Measurements from ENCODE around the gene SIRPA. TPM values are rescaled to one million over a fixed set of nuclear protein-coding genes. Genes with fewer than 3 reads are reported as not detected.

Gene SIRPA
- total RNA-seq, 4 donors from 2014 or later, result 9.0 to 46.6 (median 18.6) TPM

GRCh38 chr20:1928782-1929181 lies 33.6 kb downstream of the SIRPA start:
- H3K4me1 ChIP-seq, result peaks cover 0 to 4% (median 0%) of the 10 kb centered on the region in 4 donors
- WGBS, 2 donors (ENCODE audit: low coverage in 1 of 2), result 87 to 88% methylated on average over 3 to 7 of the region's 7 CpGs
- H3K4me3 ChIP-seq, result no peak overlapping the region
- DNase-seq, result no peak
- intact Hi-C loops (cut with DNase I; ENCODE audit: low total_unique reads), result no loop called here
- no peak overlapping the region for H3K27ac ChIP-seq
- H3K27me3 ChIP-seq, result no peaks in the 10 kb centered on the region
- in situ Hi-C loops (cut with MboI; ENCODE audit: low pct_ligation_motif_present in 1 of 4, low pct_unique_long_range_greater_than_20kb in 1 of 4, low sequenced_read_pairs in 3 of 4), result no loop called here
- no peaks in the 10 kb centered on the region for H3K9me3 ChIP-seq
- H3K36me3 ChIP-seq, result no peaks in the 10 kb centered on the region
- TF ChIP-seq POLR2A (IDR thresholded peaks at IDR 0.05) (no peak), POLR2AphosphoS5 (IDR thresholded peaks at IDR 0.05) (no peak), EP300 (IDR thresholded peaks at IDR 0.05; ENCODE audit: low read depth) (no peak), CTCF (IDR thresholded peaks at IDR 0.05) (no peak)

- H3K4me3 ChIP-seq, result no peak overlapping the region
- DNase-seq, result no peak
- in situ Hi-C loops (cut with MboI; ENCODE audit: low pct_ligation_motif_present in 1 of 4, low pct_unique_long_range_greater_than_20kb in 1 of 4, low sequenced_read_pairs in 3 of 4), result no loop called here
- no peak overlapping the region for H3K27ac ChIP-seq
- TF ChIP-seq POLR2AphosphoS5 (IDR thresholded peaks at IDR 0.05), result no peak
- no peak for TF ChIP-seq POLR2A (IDR thresholded peaks at IDR 0.05)
- no peak for TF ChIP-seq EP300 (IDR thresholded peaks at IDR 0.05; ENCODE audit: low read depth)
- TF ChIP-seq CTCF (IDR thresholded peaks at IDR 0.05), result no peak
- H3K36me3 ChIP-seq, result no peaks in the 10 kb centered on the region
- no peaks in the 10 kb centered on the region for H3K27me3 ChIP-seq
- H3K9me3 ChIP-seq, result no peaks in the 10 kb centered on the region
- H3K4me1 ChIP-seq, result peaks cover 0 to 4% (median 0%) of the 10 kb centered on the region in 4 donors
- intact Hi-C loops (cut with DNase I; ENCODE audit: low total_unique reads), result no loop called here
- 52 to 83% methylated on average over 1 to 3 of the region's 3 CpGs for WGBS, 2 donors (ENCODE audit: low coverage in 1 of 2)
Measured at GRCh38 chr20:1929460-1929859, 34.3 kb downstream of the SIRPA start.

GRCh38 chr20:1930165-1930564 lies 35.0 kb downstream of the SIRPA start:
- Histone ChIP-seq H3K4me1 (peaks cover 0 to 6% (median under 1%) of the 10 kb centered on the region in 4 donors), H3K4me3 (no peak overlapping the region), H3K9me3 (no peaks in the 10 kb centered on the region), H3K27ac (no peak overlapping the region), H3K27me3 (no peaks in the 10 kb centered on the region), H3K36me3 (no peaks in the 10 kb centered on the region)
- WGBS, 2 donors (ENCODE audit: low coverage in 1 of 2), result 38 to 71% methylated on average over 1 to 6 of the region's 6 CpGs
- DNase-seq, result no peak
- in situ Hi-C loops (cut with MboI; ENCODE audit: low pct_ligation_motif_present in 1 of 4, low pct_unique_long_range_greater_than_20kb in 1 of 4, low sequenced_read_pairs in 3 of 4), result no loop called here
- TF ChIP-seq POLR2AphosphoS5 (IDR thresholded peaks at IDR 0.05), result no peak
- no peak for TF ChIP-seq CTCF (IDR thresholded peaks at IDR 0.05)
- TF ChIP-seq EP300 (IDR thresholded peaks at IDR 0.05; ENCODE audit: low read depth), result no peak
- intact Hi-C loops (cut with DNase I; ENCODE audit: low total_unique reads), result no loop called here

- in situ Hi-C loops (cut with MboI; ENCODE audit: low pct_ligation_motif_present in 1 of 4, low pct_unique_long_range_greater_than_20kb in 1 of 4, low sequenced_read_pairs in 3 of 4), result no loop called here
- no peak for TF ChIP-seq CTCF (IDR thresholded peaks at IDR 0.05)
- no peak for TF ChIP-seq EP300 (IDR thresholded peaks at IDR 0.05; ENCODE audit: low read depth)
- TF ChIP-seq POLR2AphosphoS5 (IDR thresholded peaks at IDR 0.05), result no peak
- no peak overlapping the region for H3K4me3 ChIP-seq
- H3K9me3 ChIP-seq, result no peaks in the 10 kb centered on the region
- intact Hi-C loops (cut with DNase I; ENCODE audit: low total_unique reads), result no loop called here
- no peaks in the 10 kb centered on the region for H3K27me3 ChIP-seq
- no peaks in the 10 kb centered on the region for H3K36me3 ChIP-seq
- DNase-seq, result no peak
- 77 to 81% methylated on average over 4 to 5 of the region's 5 CpGs for WGBS, 2 donors (ENCODE audit: low coverage in 1 of 2)
- no peak overlapping the region for H3K27ac ChIP-seq
- peaks cover 0 to 16% (median 6%) of the 10 kb centered on the region in 4 donors for H3K4me1 ChIP-seq
Measured at GRCh38 chr20:1931830-1932229, 36.6 kb downstream of the SIRPA start.

Data from transverse colon (tissue), 4 donors.